Lower leg skin (tissue), 4 donors: ENCODE data around the gene RPS16. TPM values are rescaled to one million over a fixed set of nuclear protein-coding genes. Genes with fewer than 3 reads are reported as not detected.

Experiments
- DNase-seq, 2 donors: peaks; one replicate each; pipeline ENCODE4 v3.0.0-alpha.2; 2019; ENCODE audit warnings: low spot score in 2 of 2
- H3K4me3 ChIP-seq: fragments of 200-600 bp; sonication (generic); 2 replicates; pipeline ENCODE4 v1.5.1; 2017; ENCODE audit warnings: mild to moderate bottlenecking, low read depth; ENCODE audit not compliant: poor library complexity, severe bottlenecking
- CTCF ChIP-seq, 3 donors: fragments of 450-650 bp; IDR thresholded peaks; one replicate each; pipeline ENCODE4 v1.5.1; 2016; ENCODE audit warnings: antibody characterized with exemption in 3 of 3, mild to moderate bottlenecking in 3 of 3, moderate library complexity in 2 of 3
- POLR2A ChIP-seq, 2 donors: fragments of 450-650 bp; IDR thresholded peaks; one replicate each; pipeline ENCODE4 v1.6.1; 2016 to 2017; ENCODE audit warnings: antibody characterized with exemption in 2 of 2, mild to moderate bottlenecking in 1 of 2, moderate library complexity in 1 of 2
- WGBS, 2 donors: methylation state at CpG; one replicate each; pipeline ENCODE4 v1.1.5; 2018; 5-methylcytosine and 5-hydroxymethylcytosine counted together
- intact Hi-C: fragments of 100-400 bp; cut with DNase I; formaldehyde crosslinking; loops from one replicate; pipeline ENCODE4 v1.15.0; 2023; ENCODE audit warnings: low total_unique reads
- total RNA-seq, 4 donors: library from RNA; depleted of rRNA; stranded (reverse); fragments of >200 nt; gene quantifications; one replicate each; pipeline ENCODE4 v1.1.0, GENCODE V29; 2016

Gene RPS16
- total RNA-seq, 4 donors from 2014 or later: 1,726 to 3,026 (median 2,088) TPM

DNA sequence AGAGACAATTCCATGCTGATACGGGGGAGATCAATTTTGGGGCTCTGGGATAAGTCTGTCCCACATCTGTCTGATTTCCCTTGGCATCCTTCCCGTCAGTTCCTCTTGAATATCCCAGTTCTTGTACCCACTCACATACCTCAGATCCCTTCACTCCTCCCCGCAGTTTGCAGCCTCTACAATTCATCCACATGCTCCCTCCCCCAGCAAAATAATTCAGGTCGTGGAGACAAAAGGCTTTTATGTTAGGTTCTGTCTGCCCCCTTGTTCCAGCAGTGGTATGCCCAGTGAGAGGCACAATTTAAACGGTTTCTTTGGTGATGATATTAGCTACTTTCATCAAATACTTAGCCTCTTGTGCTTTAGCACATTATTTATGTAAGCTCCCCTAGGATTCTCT, 9.6 kb downstream of the RPS16 start:
- no peak for TF ChIP-seq CTCF (IDR thresholded peaks at IDR 0.05)
- no peak for TF ChIP-seq POLR2A (IDR thresholded peaks at IDR 0.05)
- no peak overlapping the region for H3K4me3 ChIP-seq
- no peak for DNase-seq
- intact Hi-C loops: no loop called here
- WGBS, 2 donors: 58 to 62% methylated on average over 5 of the region's 5 CpGs

DNA sequence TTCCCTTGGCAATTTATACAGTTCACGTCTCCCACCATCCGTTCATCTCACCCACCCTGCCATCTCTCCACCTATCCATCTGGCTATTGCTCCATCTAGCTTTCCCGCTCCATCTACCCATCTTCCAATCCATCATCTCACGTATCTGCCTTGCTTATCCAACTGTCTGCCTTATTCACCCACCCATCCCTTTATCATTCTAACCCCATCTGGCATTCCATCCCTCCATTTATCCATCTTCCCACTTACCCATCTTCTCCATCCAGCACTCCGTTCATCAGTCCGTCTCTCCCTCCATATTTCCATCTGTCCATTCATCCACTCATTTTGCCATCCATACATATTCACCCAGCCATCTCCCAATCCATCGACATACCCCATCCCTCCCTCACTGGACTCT, 10.0 kb downstream of the RPS16 start:
- TF ChIP-seq CTCF (IDR thresholded peaks at IDR 0.05): no peak
- TF ChIP-seq POLR2A (IDR thresholded peaks at IDR 0.05): no peak
- no peak overlapping the region for H3K4me3 ChIP-seq
- intact Hi-C loops: no loop called here
- no peak for DNase-seq
- WGBS, 2 donors: 83 to 88% methylated on average over 7 of the region's 7 CpGs

- whole genome bisulfite sequencing, 2 donors: 80 to 86% methylated on average over 5 to 9 of the region's 16 CpGs
- no peak for DNase-seq
- TF ChIP-seq CTCF (IDR thresholded peaks at IDR 0.05) (no peak), POLR2A (IDR thresholded peaks at IDR 0.05) (no peak)
- intact Hi-C loops: no loop called here
- no peak overlapping the region for H3K4me3 ChIP-seq
Measured at GRCh38 chr19:39424934-39425333, 10.8 kb downstream of the RPS16 start.

- 79 to 86% methylated on average over 31 to 35 of the region's 35 CpGs for WGBS, 2 donors
- no peak for TF ChIP-seq POLR2A (IDR thresholded peaks at IDR 0.05)
- no peak for DNase-seq
- intact Hi-C loops: no loop called here
- H3K4me3 ChIP-seq: no peak overlapping the region
Measured at GRCh38 chr19:39423258-39424086, 12.3 kb downstream of the RPS16 start.

DNA sequence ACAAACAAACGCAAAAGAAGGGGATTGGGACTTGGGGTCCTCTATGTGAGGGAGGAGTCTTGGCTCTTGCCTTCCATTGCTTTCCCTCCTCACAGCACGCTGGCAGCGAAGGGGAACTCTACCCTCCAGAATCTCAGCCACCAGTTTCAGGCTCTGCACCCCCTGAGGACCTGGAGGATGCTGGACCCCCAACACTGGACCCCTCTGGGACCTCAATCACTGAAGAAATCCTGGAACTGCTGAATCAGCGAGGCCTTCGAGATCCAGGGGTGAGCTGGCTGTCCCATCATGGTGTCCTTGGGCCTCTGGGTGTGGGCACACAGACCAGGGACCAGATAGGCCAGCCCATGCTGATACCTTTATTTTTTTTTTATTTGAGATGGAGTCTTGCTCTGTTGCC, 13.7 kb downstream of the RPS16 start:
- 92 to 95% methylated on average over 5 of the region's 5 CpGs for WGBS, 2 donors

GRCh38 chr19:39420769-39421168, 15.0 kb downstream of the RPS16 start:
- DNase-seq: no peak
- intact Hi-C loops: no loop called here
- H3K4me3 ChIP-seq: no peak overlapping the region
- WGBS, 2 donors: 90 to 91% methylated on average over 11 to 15 of the region's 15 CpGs
- no peak for TF ChIP-seq CTCF (IDR thresholded peaks at IDR 0.05)
- TF ChIP-seq POLR2A (IDR thresholded peaks at IDR 0.05): no peak

More for the DNA sequence above, 13.7 kb downstream of the RPS16 start:
- DNase-seq: no peak
- intact Hi-C loops: no loop called here
- TF ChIP-seq CTCF (IDR thresholded peaks at IDR 0.05): no peak
- no peak for TF ChIP-seq POLR2A (IDR thresholded peaks at IDR 0.05)
- H3K4me3 ChIP-seq: no peak overlapping the region
